Mucosa of rectum (tissue), 2 donors: Measurements from ENCODE around the gene ZNF516.
A peak's percentile ranks its signal among the peaks of the same experiment; 100 is the strongest.

Experiments
- H3K27ac ChIP-seq, 2 donors: one replicate each; pipeline ENCODE4 v1.7.0; 2013; ENCODE audit warnings: inconsistent platforms in 2 of 2, low read depth in 2 of 2, low read length in 2 of 2
- H3K27me3 ChIP-seq, 2 donors: one replicate each; pipeline ENCODE4 v1.7.0; 2013; ENCODE audit warnings: low read length in 2 of 2; ENCODE audit not compliant: control insufficient read depth in 2 of 2, insufficient read depth in 2 of 2
- H3K36me3 ChIP-seq, 2 donors: one replicate each; pipeline ENCODE4 v1.7.0; 2013; ENCODE audit warnings: low read length in 2 of 2; ENCODE audit not compliant: control insufficient read depth in 2 of 2, insufficient read depth in 2 of 2
- H3K4me1 ChIP-seq, 2 donors: one replicate each; pipeline ENCODE4 v1.7.0; 2013; ENCODE audit warnings: low read length in 2 of 2, mild to moderate bottlenecking in 1 of 2; ENCODE audit not compliant: control insufficient read depth in 2 of 2, insufficient read depth in 2 of 2
- H3K4me3 ChIP-seq, 2 donors: one replicate each; pipeline ENCODE4 v1.7.0; 2013; ENCODE audit warnings: low read length in 2 of 2
- H3K9ac ChIP-seq, 2 donors: one replicate each; pipeline ENCODE4 v1.7.0; 2013; ENCODE audit warnings: low read length in 2 of 2, low read depth in 1 of 2, mild to moderate bottlenecking in 1 of 2
- H3K9me3 ChIP-seq, 2 donors: one replicate each; pipeline ENCODE4 v1.7.0; 2013; ENCODE audit warnings: low read length in 2 of 2; ENCODE audit not compliant: control insufficient read depth in 2 of 2
- donor health status: healthy.
- donor health status: Normal muscosa, but diverticular disease.

Gene ZNF516

DNA sequence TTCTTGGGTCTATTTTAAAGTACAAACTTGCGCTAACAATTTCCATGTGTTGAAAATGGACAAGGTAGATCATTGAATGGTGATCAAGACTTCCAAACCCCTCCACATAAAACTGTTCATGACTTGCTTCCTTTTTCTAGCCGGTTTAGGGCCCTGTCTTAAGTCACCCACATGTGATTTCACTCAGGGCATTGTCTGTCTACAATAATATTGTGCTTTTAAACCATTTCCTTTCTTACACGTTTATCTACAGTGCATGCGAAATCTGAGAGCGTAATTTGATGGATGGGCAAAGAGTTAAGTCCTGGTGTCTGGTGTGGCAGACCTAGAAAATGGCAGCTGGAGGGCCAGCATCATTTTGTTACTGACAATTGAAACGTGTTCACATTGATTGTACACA is 2.0 kb upstream of the ZNF516 start:
- no peaks in the 10 kb centered on the region for H3K9me3 ChIP-seq
- no peak overlapping the region for H3K27ac ChIP-seq
- no peak overlapping the region for H3K4me3 ChIP-seq
- no peaks in the 10 kb centered on the region for H3K36me3 ChIP-seq
- H3K27me3 ChIP-seq: no peaks in the 10 kb centered on the region
- no peak overlapping the region for H3K9ac ChIP-seq
- peaks cover 14 to 15% of the 10 kb centered on the region in 2 donors for H3K4me1 ChIP-seq

- Histone ChIP-seq H3K36me3 (no peaks in the 10 kb centered on the region), H3K4me1 (peaks cover 14 to 18% of the 10 kb centered on the region in 2 donors), H3K9ac (peak overlapping the region; percentile 42 to 59), H3K27me3 (no peaks in the 10 kb centered on the region), H3K9me3 (no peaks in the 10 kb centered on the region), H3K4me3 (peak overlapping the region; percentile 61 to 86), H3K27ac (peak overlapping the region; percentile 42 to 53)
These were observed 1.3 kb upstream of the ZNF516 start for GRCh38 chr18:76496194-76496890.

DNA sequence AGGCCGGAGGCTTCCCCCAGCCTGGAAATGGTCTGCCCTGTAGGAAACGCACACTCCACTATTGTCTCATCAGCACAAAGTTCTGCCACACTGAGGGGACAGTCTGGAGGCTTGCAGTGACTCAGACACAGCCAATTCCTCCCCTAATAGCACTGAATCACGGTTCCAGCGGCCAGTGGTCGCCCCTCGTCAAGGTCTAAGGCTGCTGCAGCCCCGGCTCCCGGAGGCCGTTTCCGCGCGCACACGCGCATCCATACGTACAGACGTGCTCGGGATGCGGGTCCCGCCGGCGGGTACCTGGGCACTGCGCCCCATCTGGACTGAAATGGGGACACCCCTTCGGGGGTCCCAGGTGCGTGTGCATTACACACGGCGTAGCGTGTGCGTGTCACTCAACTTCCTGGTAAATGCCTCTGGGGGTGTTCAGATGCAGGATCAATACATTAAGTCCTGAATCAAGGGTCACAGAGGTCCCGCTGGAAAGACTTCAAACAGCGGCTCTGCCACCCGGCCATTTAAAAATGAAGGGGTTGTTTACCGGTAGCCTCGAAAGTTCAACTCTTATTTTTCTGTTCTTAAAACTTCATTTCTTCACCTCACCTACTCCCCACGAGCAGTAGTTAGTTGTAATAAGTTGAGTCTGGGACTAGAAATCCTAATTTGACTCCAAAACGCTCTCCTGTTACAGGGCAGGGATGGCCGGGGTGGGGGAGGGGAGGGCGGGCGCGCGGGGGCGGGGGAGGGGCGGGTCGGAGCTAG is 572 bp upstream of the ZNF516 start:
- H3K4me1 ChIP-seq: peaks cover 16 to 18% of the 10 kb centered on the region in 2 donors
- H3K9me3 ChIP-seq: no peaks in the 10 kb centered on the region
- H3K9ac ChIP-seq: peak overlapping the region; percentile 81 to 90
- H3K36me3 ChIP-seq: no peaks in the 10 kb centered on the region
- peak overlapping the region; percentile 61 to 86 for H3K4me3 ChIP-seq
- no peaks in the 10 kb centered on the region for H3K27me3 ChIP-seq
- H3K27ac ChIP-seq: peak overlapping the region; percentile 72 to 77

- peak overlapping the region; percentile 83 to 85 for H3K27ac ChIP-seq
- H3K4me3 ChIP-seq: peak overlapping the region; percentile 89 to 99
- peak overlapping the region; percentile 56 to 72 for H3K9ac ChIP-seq
- no peaks in the 10 kb centered on the region for H3K9me3 ChIP-seq
- H3K4me1 ChIP-seq: peaks cover 18 to 20% of the 10 kb centered on the region in 2 donors
- no peaks in the 10 kb centered on the region for H3K27me3 ChIP-seq
- no peaks in the 10 kb centered on the region for H3K36me3 ChIP-seq
These were observed 624 bp downstream of the ZNF516 start for GRCh38 chr18:76494231-76495005.

GRCh38 chr18:76493213-76494161 is 1.6 kb downstream of the ZNF516 start:
- Histone ChIP-seq H3K27me3 (no peaks in the 10 kb centered on the region), H3K9me3 (no peaks in the 10 kb centered on the region), H3K9ac (peak overlapping the region; percentile 55 to 72), H3K27ac (peak overlapping the region; percentile 83 to 85), H3K4me3 (peak overlapping the region; percentile 89 to 99), H3K4me1 (peaks cover 18 to 20% of the 10 kb centered on the region in 2 donors), H3K36me3 (no peaks in the 10 kb centered on the region)

DNA sequence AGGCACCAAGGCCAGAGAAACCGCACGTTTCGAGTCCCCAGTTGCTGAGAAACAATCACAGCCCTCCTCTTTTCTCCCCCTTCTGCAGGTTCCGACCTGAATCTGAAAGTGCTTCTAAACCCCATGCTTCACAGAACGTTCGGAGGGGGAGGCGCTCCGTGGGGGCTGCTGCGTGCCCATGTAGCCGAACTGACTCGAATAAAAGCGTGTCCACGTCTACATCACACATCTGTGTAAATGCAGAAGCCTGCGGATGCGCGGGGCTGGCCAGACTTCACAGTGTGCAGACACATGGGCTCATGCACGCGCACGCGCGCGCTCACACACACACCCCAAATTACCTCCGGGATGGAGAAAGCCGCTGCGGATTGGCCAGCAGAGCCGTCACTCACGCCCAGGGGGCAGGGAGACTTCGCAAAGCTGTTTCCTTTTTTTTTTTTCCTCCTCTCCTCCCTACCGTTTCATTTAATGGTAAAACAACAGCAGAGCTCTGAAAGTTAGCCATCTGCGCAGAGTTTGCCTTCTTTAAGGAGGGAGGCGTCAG is 2.3 kb downstream of the ZNF516 start:
- Histone ChIP-seq H3K9ac (peak overlapping the region; percentile 63 to 75), H3K27me3 (no peaks in the 10 kb centered on the region), H3K4me1 (peaks cover 18 to 20% of the 10 kb centered on the region in 2 donors), H3K4me3 (peak overlapping the region; percentile 89 to 99), H3K27ac (peak overlapping the region; percentile 83 to 85), H3K36me3 (no peaks in the 10 kb centered on the region), H3K9me3 (no peaks in the 10 kb centered on the region)

DNA sequence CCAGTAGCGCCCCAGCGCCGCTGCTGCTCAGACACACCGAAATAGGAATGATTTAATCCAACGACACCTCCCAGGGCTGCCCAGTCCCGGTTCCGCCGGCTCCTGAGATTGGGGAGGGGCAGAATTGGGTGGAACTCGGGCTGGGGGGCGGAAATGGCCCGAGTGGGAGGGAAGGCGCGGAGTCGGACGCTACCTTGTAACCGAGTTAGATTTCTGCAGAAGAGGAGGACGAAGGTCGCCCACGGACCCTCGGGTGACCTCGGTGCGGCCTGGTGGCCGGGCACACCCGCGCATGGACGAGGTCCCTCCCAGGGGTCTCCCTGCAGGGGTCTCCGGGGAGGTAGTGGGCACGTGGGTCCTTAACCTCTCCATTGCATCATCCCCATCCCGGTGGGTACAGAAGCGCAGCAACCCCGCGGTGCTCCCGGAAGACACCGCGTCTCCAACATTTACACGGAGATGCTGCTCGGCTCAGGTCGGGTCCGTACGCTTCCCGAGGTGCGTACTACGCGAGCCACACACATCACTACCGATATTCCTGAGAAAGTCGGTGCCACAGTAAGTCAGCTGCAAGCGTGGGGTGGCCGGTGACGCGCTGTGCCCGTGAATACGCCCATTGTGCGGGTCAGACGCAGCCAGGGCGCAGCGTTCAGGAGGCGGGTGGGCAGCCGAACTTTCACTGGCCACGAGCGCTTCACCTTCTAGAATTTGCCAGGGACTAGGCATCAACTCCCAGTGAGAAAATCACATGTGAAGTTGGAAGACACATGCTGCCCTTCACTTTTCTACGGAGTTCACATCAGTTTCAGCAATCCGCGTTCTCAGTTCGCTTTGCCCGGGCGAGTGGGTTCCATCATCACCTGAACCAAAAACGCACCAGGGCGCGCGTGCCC is 3.0 kb downstream of the ZNF516 start:
- Histone ChIP-seq H3K4me3 (peak overlapping the region; percentile 89 to 99), H3K9me3 (no peaks in the 10 kb centered on the region), H3K36me3 (no peaks in the 10 kb centered on the region), H3K27ac (peak overlapping the region; percentile 83 to 85), H3K4me1 (peaks cover 19 to 20% of the 10 kb centered on the region in 2 donors), H3K9ac (peak overlapping the region; percentile 60 to 75), H3K27me3 (no peaks in the 10 kb centered on the region)

GRCh38 chr18:76491473-76491775 is 3.6 kb downstream of the ZNF516 start:
- Histone ChIP-seq H3K9me3 (no peaks in the 10 kb centered on the region), H3K36me3 (no peaks in the 10 kb centered on the region), H3K27ac (peak overlapping the region; percentile 83 to 85), H3K4me1 (peaks cover 18 to 20% of the 10 kb centered on the region in 2 donors), H3K27me3 (no peaks in the 10 kb centered on the region), H3K4me3 (peak overlapping the region; percentile 89 to 99), H3K9ac (peak overlapping the region in 1 of 2 donors; percentile 75)
